ENCODE results near the gene TNFAIP2.

DNA sequence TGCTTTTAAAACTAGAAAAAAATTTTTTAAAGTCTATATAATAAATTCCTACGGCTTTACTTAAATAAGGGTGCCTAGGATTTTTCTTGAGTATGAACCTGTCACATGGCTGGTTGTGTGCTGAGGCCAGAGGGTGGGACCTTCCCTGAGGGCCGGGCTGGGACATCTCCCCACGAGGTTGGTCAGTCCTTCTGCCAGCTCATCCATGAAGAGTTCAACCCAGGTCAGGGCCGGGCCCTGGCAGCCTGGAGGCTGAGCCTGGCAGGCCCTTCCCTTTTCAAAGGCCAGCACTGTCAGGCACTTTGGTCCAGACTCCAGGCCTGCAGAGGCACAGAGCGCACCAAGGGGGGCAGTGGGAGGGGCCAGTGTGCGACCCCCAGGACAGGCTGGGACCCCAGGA, 31.7 kb downstream of the TNFAIP2 start:
- TF ChIP-seq POLR2A (IDR thresholded peaks at IDR 0.05; ENCODE audit: low read length) (no peak), GATA1 (IDR thresholded peaks at IDR 0.05; ENCODE audit: low read depth, low read length) (no peak)
